AG09319 (cell line): ENCODE measurements around the gene TLR6.

ENCODE experiments used
- DNase-seq: peaks from one replicate; pipeline ENCODE4 v3.0.0-alpha.2; 2010; ENCODE audit warnings: low read depth; ENCODE audit errors: extremely low read depth
- TF ChIP-seq, protein P1 (sequence below): IDR thresholded peaks from 2 replicates; pipeline ENCODE4 v1.5.1; 2011; ENCODE audit warnings: low read depth, mild to moderate bottlenecking, inconsistent platforms, low read length, moderate library complexity

Gene TLR6

DNA sequence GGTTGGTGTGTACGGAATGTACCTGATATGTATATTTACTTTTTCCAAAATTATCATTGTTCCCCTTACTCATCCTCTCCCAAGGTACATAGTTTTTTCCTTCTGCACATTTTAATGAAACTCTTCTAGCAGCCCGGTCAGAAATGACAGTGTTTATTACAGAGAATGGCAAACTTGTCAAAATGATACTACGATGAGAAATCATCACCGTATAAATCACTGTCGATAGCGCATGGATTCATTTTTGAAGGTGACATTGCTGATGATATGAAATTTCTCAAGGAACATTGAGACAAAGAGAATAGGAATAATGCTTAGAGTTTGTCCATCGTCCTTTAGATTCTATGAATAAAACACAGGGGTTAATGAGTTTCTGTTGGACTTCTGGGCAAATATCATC is 41.6 kb upstream of the TLR6 start:
- TF ChIP-seq, protein P1, sequence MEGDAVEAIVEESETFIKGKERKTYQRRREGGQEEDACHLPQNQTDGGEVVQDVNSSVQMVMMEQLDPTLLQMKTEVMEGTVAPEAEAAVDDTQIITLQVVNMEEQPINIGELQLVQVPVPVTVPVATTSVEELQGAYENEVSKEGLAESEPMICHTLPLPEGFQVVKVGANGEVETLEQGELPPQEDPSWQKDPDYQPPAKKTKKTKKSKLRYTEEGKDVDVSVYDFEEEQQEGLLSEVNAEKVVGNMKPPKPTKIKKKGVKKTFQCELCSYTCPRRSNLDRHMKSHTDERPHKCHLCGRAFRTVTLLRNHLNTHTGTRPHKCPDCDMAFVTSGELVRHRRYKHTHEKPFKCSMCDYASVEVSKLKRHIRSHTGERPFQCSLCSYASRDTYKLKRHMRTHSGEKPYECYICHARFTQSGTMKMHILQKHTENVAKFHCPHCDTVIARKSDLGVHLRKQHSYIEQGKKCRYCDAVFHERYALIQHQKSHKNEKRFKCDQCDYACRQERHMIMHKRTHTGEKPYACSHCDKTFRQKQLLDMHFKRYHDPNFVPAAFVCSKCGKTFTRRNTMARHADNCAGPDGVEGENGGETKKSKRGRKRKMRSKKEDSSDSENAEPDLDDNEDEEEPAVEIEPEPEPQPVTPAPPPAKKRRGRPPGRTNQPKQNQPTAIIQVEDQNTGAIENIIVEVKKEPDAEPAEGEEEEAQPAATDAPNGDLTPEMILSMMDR: no peak

DNA sequence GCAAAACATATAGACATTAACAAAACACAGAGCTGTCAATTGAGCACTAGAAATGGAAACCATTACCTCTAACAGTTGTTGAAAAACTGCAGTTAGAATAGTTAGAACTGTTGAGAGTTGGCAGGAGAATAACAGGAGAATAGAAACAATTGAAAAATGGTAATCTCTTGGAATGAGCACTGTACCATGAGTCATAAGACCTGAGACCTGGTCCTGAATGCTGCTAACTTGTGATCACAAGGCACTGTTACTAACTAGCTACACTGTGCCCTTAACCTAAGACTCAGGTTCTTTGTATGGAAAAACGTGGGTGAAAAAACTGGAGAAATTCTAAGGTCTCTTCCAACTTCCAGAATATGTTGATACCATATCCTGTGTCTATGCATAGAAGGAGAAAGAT is 40.3 kb upstream of the TLR6 start:
- TF ChIP-seq, protein P1: no peak
- no peak for DNase-seq

More for the DNA sequence above, 41.6 kb upstream of the TLR6 start:
- no peak for DNase-seq

DNA sequence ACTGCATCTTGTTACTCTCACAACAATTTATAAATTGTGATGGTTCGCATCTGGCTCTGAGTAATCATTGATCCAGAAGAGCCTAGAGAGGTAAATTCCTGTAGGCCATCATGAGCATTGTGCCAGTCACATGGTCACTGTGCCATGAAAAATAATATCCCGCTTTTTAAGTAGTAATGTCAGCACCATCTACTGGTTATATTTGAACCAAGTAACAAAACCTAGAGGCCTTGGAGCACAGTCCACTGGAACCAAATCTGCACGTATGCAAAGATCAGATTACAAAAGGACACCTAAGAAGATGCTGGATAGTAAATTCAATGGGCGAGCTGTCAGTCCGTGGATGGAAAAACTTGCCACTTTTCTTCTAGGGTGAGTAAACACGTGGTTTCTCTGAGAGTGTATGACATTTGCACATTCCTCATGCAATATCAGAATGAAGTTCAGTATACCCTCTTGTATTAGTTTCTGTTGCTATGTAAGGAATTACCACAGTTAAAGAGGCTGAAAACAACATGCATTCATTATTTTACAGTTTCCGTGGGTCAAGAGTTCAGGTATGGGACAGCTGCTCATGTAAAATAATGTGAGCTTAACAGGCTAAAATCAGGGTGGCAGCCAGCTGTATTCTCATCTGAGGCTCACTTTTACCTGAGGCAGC is 37.8 kb upstream of the TLR6 start:
- no peak for DNase-seq
- TF ChIP-seq, protein P1: no peak

DNA sequence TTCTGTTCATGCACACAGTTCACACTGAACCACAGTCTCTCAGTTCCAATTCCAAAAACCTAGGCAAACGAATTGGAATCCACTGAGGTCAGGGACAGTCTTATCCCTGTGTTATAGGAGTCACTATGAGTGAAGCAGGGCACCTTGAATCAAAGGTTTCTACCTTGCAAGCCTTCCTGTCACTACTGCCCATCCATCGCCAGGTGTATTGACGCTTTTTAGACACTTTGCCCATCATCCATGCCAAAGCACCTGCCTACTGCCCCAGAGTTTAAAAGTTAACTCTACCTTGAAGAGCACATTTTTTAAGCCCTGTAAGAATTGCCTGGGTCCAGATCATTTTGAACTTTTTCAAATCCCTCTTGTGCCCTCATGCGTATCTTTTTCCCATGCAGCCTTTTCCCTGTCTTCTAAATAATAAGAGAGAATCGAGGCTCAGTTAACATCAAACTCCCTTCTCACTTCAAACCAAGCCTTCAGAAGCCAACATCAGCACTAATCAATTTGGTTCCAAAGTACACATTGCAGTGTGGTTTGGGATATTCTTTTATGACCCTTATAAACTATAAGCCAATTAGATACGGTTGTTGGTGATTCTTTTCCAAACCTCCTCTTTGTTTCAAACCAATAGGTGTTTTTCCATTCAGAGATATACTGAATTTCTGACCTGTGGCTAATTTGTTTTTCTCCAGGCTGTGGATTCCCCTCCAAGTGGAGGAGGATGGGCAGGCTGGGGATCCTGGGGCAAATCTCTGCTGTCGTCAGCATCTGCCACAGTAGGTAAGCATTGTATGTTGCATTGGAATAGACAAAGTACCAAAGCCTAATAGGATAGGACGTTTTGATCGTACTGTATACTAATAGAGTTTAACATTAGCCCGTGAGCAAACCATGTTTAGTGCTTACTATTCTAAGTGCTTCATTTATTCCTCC is 34.7 kb upstream of the TLR6 start:
- no peak for DNase-seq
- TF ChIP-seq, protein P1: no peak

DNA sequence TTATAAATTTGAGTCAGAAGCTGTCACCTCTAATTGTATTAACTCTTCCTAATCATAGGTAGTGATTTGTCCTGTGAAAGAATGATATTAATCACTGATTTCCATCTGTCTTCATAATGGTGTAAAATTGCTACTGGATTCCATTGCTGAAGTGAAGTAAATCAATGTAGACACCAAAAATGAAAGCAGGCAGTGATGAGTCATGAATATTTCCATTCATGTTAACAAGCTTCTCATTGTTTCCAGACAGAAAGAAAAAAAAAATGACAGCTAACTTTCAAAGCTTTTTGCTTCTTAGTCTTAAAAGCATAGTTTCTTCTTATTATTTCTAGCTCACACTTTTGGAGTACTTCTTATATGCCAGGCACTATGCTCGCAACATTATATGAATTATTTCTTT is 32.5 kb upstream of the TLR6 start:
- TF ChIP-seq, protein P1: no peak
- no peak for DNase-seq

DNA sequence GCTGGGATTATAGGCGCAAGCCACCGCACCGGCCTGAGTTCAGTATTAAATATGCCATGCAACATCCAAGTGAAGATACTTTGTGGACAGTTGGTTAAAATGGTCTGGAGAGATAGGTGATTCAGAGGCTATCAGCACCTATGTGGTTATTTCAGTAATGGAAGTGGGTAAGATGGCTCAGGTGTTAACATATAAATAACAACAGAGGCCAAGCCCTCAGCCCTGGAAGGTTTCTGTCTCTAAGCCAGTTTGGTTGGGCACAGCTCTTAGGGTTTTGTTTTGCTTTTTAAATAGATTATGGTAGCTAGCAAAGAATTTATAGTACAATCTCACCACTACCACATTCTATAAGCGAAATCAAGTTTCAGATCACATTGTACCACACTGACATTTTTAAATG is 27.6 kb upstream of the TLR6 start:
- TF ChIP-seq, protein P1: no peak
- no peak for DNase-seq

DNA sequence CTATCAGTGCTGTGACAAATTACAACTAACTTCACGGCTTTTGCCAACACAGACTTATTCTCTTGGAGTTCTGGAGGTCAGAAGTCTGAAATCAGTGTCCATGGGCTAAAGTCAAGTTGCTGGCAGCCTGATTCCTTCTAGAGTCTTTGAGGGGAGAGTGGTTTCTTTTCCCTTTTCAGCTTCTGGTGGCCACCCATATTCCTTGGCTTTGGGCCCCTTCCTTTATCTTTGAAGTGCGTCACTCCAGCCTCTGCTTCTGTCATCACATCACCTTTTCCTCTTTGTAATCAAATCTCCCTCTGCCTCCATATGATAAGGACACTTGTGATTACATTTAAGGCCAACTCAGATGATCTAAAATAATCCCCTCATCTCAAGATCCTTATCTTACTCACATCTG is 20.0 kb upstream of the TLR6 start:
- no peak for DNase-seq
- TF ChIP-seq, protein P1: no peak
